OCI-LY1 (cell line): ENCODE results near the gene EIF2A.

Experiments used
- H2AFZ ChIP-seq: fragments of 200-600 bp; sonication (generic), shearing (Covaris generic); 2 replicates; pipeline ENCODE4 v1.6.0; 2014; ENCODE audit warnings: antibody characterized with exemption, mild to moderate bottlenecking, low read length
- H3F3A ChIP-seq: fragments of 200-600 bp; sonication (generic), shearing (Covaris generic); 2 replicates; pipeline ENCODE4 v1.6.0; 2014; ENCODE audit warnings: mild to moderate bottlenecking, antibody characterized with exemption, low read length, moderate library complexity; ENCODE audit not compliant: insufficient read depth
- H3K27ac ChIP-seq: fragments of 200-600 bp; sonication (generic); 2 replicates; pipeline ENCODE4 v1.5.1; 2014; ENCODE audit warnings: low read length, mixed run types, mild to moderate bottlenecking, low read depth; ENCODE audit not compliant: poor library complexity, severe bottlenecking
- H3K27me3 ChIP-seq: fragments of 200-600 bp; sonication (generic); 2 replicates; pipeline ENCODE4 v1.6.0; 2014; ENCODE audit warnings: antibody characterized with exemption, mild to moderate bottlenecking, low read length, moderate library complexity; ENCODE audit not compliant: insufficient read depth
- H3K36me3 ChIP-seq: fragments of 200-600 bp; sonication (generic); 2 replicates; pipeline ENCODE4 v1.6.1; 2014; ENCODE audit warnings: mild to moderate bottlenecking, antibody characterized with exemption, low read length, moderate library complexity, mixed read lengths; ENCODE audit not compliant: insufficient read depth
- H3K4me1 ChIP-seq: fragments of 200-600 bp; sonication (generic); 2 replicates; pipeline ENCODE4 v1.5.1; 2014; ENCODE audit warnings: mild to moderate bottlenecking, low read length, moderate library complexity; ENCODE audit not compliant: insufficient read depth, severe bottlenecking
- H3K4me2 ChIP-seq: fragments of 200-600 bp; sonication (generic), shearing (Covaris generic); 2 replicates; pipeline ENCODE4 v1.6.1; 2014; ENCODE audit warnings: low read length
- H3K4me3 ChIP-seq: fragments of 200-600 bp; sonication (generic); 2 replicates; pipeline ENCODE4 v1.5.1; 2014; ENCODE audit warnings: low read length, low read depth, mild to moderate bottlenecking, mixed read lengths; ENCODE audit not compliant: poor library complexity, severe bottlenecking
- H3K79me2 ChIP-seq: fragments of 200-600 bp; shearing (Covaris generic); 2 replicates; pipeline ENCODE4 v1.6.1; 2016; ENCODE audit warnings: mixed run types, low read length, mixed read lengths; ENCODE audit not compliant: insufficient read depth
- H3K9ac ChIP-seq: fragments of 200-600 bp; sonication (generic), shearing (Covaris generic); 2 replicates; pipeline ENCODE4 v1.6.1; 2014; ENCODE audit warnings: mild to moderate bottlenecking, low read length, mixed read lengths
- H3K9me2 ChIP-seq: fragments of 200-600 bp; sonication (generic), shearing (Covaris generic); 2 replicates; pipeline ENCODE4 v1.6.1; 2014; ENCODE audit warnings: low read depth, mild to moderate bottlenecking, low read length, mixed read lengths
- H3K9me3 ChIP-seq: fragments of 200-600 bp; shearing (Covaris generic); 2 replicates; pipeline ENCODE4 v1.6.1; 2014; ENCODE audit warnings: low read length, mixed read lengths
- H4K20me1 ChIP-seq: fragments of 200-600 bp; sonication (generic), shearing (Covaris generic); 2 replicates; pipeline ENCODE4 v1.6.0; 2016; ENCODE audit warnings: mild to moderate bottlenecking, low read length; ENCODE audit not compliant: insufficient read depth
- CTCF ChIP-seq: fragments of 200-600 bp; sonication (generic), shearing (Covaris generic); IDR thresholded peaks from 2 replicates; pipeline ENCODE4 v1.5.1; 2017; ENCODE audit warnings: mild to moderate bottlenecking, antibody characterized with exemption, low read length, moderate library complexity, mixed read lengths
- EZH2 ChIP-seq: fragments of 200-600 bp; sonication (generic), shearing (Covaris generic); IDR thresholded peaks from 2 replicates; pipeline ENCODE4 v1.8.0; 2017; ENCODE audit warnings: borderline replicate concordance, mixed run types, mild to moderate bottlenecking, antibody characterized with exemption, low read length, moderate library complexity, mixed read lengths

EIF2A gene

GRCh38 chr3:150557725-150558124 is 11.1 kb downstream of the EIF2A start:
- H3K4me2 ChIP-seq, result no peak overlapping the region
- no peaks in the 10 kb centered on the region for H3K9me2 ChIP-seq
- no peak overlapping the region for H3K27ac ChIP-seq
- no peaks in the 10 kb centered on the region for H3F3A ChIP-seq
- no peaks in the 10 kb centered on the region for H3K4me1 ChIP-seq
- H3K9me3 ChIP-seq, result no peaks in the 10 kb centered on the region
- H3K4me3 ChIP-seq, result no peak overlapping the region
- H3K9ac ChIP-seq, result no peak overlapping the region
- H3K36me3 ChIP-seq, result peaks cover 87% of the 10 kb centered on the region
- H3K79me2 ChIP-seq, result peaks cover 35% of the 10 kb centered on the region
- no peak overlapping the region for H2AFZ ChIP-seq
- no peaks in the 10 kb centered on the region for H4K20me1 ChIP-seq
- no peak for TF ChIP-seq CTCF
- TF ChIP-seq EZH2, result no peak
- no peaks in the 10 kb centered on the region for H3K27me3 ChIP-seq

- H3K36me3 ChIP-seq, result peaks cover 90% of the 10 kb centered on the region
- H3K4me2 ChIP-seq, result no peak overlapping the region
- no peaks in the 10 kb centered on the region for H4K20me1 ChIP-seq
Observed at GRCh38 chr3:150564243-150564642, 17.7 kb downstream of the EIF2A start.

GRCh38 chr3:150567328-150567727 is 20.7 kb downstream of the EIF2A start:
- Histone ChIP-seq H3K4me2 (no peak overlapping the region), H3K9me2 (no peaks in the 10 kb centered on the region), H3K9ac (no peak overlapping the region), H3K36me3 (peaks cover 92% of the 10 kb centered on the region), H4K20me1 (no peaks in the 10 kb centered on the region), H3K27ac (no peak overlapping the region), H3K4me3 (no peak overlapping the region), H3K79me2 (no peaks in the 10 kb centered on the region), H3K9me3 (no peaks in the 10 kb centered on the region), H2AFZ (no peak overlapping the region), H3K27me3 (no peaks in the 10 kb centered on the region), H3K4me1 (no peaks in the 10 kb centered on the region), H3F3A (no peaks in the 10 kb centered on the region)
- no peak for TF ChIP-seq CTCF
- no peak for TF ChIP-seq EZH2

More at GRCh38 chr3:150564243-150564642, 17.7 kb downstream of the EIF2A start:
- Histone ChIP-seq H3K9ac (no peak overlapping the region), H3K9me2 (no peaks in the 10 kb centered on the region), H3F3A (no peaks in the 10 kb centered on the region), H3K4me3 (no peak overlapping the region), H2AFZ (no peak overlapping the region), H3K27me3 (no peaks in the 10 kb centered on the region), H3K79me2 (peaks cover 8% of the 10 kb centered on the region; the same call in 1 of the 2 replicates), H3K4me1 (no peaks in the 10 kb centered on the region), H3K27ac (no peak overlapping the region), H3K9me3 (no peaks in the 10 kb centered on the region)
- no peak for TF ChIP-seq EZH2
- no peak for TF ChIP-seq CTCF
